ENCODE results near the gene RASD2.

The RASD2 gene

DNA sequence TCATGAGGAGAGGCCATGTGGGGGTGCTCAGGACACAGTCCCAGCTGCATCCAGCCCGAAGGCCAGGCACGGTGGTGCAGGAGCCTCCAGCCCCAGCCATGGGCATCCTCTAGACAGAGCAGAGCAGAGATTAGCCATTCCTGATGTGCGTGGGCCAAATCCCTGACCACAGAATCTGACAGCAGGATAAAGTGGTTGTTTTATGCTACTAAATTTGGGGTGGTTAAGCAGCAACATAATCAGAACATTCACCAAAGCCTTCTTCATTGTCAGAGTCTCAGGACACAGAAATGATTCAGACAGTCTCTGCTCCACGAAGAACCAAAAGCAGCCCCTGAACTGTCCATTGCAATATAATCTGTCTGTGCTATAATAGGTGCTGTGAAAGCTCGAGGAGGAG is 19.7 kb downstream of the RASD2 start:
- no peak for DNase-seq (ENCODE audit: low read depth)

- DNase-seq (ENCODE audit: low read depth) = no peak
Observed at GRCh38 chr22:35560824-35561223, 20.2 kb downstream of the RASD2 start.

- DNase-seq (ENCODE audit: low read depth) = no peak
Observed at GRCh38 chr22:35561796-35562526, 21.3 kb downstream of the RASD2 start.

- DNase-seq (ENCODE audit: low read depth) = no peak
Observed at GRCh38 chr22:35563211-35563610, 22.6 kb downstream of the RASD2 start.

DNA sequence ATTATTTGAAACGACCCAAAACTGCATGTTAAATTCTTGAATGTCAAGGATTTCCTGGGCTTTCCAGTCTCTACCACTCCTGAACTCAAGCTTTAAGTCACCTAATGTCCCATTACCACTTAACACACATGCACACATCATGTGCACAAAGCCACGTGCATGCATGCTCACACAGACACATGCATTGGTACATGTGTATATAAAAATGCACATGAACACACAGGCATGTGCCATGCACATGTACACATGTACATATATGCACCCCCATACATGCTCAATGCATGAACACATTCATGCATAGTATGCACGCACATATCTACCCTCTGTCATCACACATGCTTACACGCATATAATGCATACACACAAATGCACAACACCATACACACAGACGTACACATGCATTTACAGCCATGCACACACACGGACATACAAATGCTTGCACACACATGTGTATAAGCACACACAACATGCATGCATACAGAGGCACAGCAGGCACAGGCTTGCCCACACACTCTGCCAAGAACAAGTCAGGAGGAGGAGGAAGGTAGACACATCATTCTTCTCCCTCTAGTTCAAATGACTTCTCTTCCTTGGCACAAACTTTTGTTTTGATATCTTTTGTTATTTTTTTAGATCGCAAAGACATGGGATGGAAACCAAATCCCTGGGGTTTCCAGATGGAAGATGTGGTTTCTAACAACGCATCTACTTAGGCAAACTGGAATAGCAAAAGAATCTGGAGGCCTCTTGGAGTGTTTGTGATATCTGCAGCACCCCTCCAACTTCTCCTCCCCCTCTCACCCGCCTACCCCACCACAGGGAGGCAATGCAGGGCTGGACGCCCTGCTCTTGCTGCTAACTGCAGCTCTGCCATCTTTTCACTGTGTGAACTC is 24.6 kb downstream of the RASD2 start:
- peak; percentile 50 for DNase-seq (ENCODE audit: low read depth)

DNA sequence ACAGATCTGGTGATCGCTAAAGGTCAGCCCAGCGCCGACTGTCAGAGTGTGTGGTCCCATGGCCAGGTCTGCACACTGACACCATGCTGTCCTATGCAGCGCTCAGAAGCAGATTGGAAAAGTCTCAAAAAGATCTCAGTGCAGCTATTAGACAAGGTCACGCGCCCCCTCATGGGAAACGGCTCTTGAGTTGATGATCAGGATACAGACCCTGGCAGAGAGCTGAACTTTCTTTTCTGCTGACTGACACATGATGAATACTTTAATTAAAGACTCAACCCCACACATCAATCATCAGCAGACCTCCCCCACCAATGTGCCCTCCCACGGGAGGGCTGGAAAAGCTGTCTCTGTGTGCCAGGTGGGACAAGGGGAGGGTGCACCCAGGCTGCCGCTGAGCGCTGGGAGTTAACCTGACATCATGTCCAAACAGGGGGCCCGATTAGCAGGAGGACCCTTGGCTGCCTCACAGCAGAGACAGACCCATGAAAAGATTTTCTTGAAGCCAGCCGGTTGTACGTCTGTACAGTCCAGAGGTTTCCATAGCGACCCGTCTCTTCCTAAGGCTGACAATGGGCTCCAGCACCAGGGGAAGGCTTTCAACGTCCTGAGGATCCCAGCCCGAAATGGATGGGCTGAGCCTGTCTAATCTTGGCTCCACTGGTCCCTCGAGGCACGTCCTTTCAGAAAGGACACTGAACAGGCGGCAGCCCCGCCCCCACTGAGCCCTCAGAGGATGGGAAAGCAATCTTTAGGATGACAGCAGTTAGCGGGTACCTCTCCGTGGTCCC is 26.9 kb downstream of the RASD2 start:
- no peak for DNase-seq (ENCODE audit: low read depth)

DNA sequence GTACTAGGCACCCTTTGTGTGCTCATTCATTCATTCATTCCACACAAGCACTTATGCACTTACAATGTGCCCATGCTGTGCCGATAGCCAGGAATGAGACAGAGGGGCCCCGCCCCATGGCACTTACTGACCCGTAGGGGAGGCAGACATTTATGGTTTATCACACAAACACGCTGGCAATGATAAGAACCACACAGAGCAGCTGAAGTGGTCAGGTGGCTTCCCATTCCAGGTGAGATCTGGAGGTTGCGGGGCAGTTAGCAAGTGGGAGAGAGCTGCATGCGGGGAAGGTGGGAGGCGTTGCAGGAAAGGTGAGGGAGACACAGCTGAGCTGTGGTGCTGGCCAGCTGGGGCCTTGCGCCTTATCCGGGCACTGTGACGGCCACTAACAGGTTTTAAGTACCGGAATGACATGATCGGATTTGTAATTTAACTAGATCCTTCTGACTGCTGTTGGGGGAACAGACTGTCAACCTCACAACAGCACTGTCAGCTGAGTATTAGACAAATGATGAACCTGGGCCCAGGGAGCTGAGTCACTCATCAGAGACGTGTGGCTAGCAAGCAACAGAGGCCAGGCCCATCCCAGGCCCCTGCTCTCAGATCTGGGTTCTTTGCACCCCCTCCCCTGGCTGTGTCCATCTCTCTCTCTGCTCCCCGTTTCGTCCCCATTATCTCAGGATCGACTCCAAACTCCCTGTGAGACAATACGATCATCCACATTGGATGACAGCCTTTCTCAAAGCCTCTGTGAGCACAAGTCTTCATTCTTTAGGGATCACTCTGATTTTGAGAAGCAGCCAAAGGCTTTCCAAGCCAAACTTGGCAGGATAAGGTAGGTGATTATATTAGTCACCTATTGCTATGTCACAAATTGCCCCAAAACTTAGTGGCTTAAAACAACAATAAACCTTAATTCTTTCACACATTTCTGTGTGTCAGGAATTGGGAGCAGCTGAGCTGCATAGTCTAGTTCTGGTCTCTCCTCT is 28.4 kb downstream of the RASD2 start:
- DNase-seq (ENCODE audit: low read depth) = no peak

- DNase-seq (ENCODE audit: low read depth) = no peak
Observed at GRCh38 chr22:35569916-35570315, 29.3 kb downstream of the RASD2 start.

- DNase-seq (ENCODE audit: low read depth) = no peak
Observed at GRCh38 chr22:35570686-35571194, 30.1 kb downstream of the RASD2 start.

GRCh38 chr22:35572556-35572955 is 31.9 kb downstream of the RASD2 start:
- no peak for DNase-seq (ENCODE audit: low read depth)

DNA sequence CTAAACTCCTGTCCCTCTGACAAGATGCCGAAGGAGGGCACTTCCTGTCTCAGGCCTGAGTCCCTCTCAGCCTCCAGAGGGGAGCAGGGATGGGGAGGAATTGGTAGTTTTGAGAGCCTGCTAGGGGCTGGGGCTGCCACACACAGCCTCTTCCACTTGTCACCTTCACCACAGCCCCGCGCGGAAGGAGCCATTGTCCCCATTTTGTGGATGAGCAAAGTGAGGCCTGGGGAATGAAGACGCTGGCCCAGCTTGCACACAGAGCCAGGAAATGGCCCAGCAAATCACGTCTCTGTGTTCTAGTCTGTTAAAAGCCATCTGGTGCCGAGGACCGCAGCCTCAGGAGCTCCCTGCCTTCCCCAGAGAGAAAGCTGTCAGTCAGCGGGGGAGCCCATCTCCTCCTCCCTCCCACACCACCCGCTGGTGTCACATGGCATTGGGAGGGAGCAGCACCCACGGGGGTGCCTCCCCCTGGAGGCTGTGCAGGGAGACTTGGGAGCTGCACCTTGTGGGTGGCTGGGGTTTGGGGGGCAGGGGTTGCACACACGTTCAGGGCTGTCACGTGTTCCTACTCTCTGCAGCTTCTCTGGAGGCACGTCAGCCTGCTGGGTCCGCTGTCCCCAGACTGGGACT is 34.6 kb downstream of the RASD2 start:
- no peak for DNase-seq (ENCODE audit: low read depth)

DNA sequence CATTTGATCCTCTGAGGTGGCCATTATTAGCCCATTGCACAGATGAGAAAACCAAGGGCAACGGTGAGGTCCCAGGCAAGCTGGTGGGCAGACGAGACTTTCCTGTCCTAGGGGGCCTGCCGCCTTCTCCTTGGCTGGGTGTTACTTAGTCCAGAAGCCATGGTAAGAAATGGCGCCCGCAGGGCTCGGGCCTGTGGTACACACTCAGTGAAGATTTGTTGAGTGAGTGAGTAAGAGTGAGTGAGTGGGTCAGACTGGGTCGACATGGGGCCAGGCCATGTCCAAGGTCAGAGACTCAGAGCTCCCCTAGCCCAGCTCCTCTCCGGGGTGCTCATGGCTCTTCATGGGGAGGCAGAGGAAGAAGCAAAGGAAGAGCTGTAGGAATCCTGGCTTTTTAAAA is 36.0 kb downstream of the RASD2 start:
- DNase-seq (ENCODE audit: low read depth) = no peak

DNA sequence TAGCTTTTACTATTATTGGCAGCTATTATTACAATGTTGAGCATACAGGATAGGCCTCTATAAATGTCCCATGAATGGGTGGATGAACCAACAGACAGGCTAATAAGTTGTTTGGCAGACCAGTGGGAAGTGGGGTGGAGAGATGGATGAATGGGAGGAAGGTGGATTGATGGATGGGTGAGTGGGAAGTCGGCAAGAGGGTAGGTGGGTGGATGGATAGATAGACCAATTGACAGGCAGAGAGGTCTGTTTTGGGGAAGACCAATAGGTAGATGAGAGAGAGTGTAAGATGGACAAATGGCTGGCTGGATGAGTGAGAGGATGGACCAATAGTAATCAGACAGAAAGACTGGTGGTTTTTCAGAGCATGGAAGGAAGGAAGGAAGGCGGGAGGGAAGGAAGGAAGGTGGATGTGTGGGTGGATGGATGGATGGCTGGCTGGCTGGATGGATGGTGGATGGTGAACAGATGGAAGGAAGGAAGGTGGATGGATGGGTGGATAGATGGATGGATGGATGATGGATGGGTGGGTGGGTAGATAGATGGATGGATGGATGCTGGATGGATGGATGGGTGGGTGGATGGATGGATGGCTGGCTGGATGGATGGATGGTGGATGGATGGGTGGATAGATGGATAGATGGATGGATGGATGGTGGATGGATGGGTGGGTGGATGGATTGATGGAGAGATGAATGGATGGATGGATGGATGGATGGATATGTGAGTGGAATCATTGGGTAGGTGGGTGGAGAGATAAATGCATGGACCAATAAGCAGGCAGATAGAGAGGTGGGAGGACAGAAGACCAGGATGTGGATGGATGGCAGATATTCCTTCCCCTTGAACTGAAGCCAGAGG is 37.4 kb downstream of the RASD2 start:
- no peak for DNase-seq (ENCODE audit: low read depth)

DNA sequence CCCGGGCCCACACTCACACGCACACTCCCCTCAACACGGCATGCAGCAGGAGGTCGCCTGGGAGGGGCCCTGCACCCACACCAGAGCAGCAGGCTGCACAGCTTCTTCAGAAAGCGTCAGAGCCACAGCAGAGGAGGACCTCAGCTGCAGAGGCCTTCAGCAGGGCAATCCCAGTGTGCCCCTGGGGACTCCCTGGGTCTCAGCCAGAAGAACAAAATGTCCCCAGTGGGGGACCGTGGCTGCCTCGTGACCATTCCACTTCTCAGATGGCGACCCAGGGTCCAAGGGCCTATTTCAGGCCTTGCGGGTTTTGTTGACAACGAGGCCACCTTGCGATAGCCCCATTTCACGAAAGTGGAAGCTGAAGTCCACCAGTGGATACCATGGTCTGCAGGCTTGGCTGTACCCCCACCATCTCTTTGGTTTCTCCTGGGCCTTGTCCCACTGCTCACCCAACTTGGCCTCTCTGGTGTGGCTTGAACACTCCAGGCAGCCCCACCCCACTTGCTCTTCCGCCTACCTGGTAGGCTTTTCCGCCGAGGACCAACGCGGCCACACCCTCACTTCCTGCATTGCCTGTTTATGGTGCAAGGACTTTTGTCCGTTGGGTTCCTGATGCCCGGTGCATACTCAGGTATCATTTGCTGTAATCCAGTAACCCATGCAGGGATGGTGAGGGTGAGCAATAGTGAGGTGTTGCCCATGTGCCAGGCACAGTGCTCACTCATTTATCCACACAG is 38.4 kb downstream of the RASD2 start:
- no peak for DNase-seq (ENCODE audit: low read depth)

GRCh38 chr22:35580351-35581022 is 39.9 kb downstream of the RASD2 start:
- no peak for DNase-seq (ENCODE audit: low read depth)

DNA sequence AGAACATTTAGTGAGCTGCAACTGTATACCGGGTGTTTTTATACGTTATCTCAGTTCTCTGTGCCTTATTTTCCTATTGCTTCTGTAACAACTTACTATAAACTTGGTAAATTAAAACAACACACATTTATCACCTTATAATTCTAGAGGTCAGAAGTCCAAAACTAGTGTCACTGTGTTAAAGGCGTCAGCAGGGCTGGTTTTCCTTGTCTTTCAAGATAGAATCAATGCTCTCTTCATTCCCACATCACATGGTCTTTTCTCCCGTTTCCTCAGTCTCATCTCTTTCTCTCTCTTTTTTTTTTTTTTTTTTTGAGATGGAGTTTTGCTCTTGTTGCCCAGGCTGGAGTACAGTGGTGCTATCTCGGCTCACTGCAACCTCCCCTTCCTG is 40.4 kb downstream of the RASD2 start:
- no peak for DNase-seq (ENCODE audit: low read depth)

- no peak for DNase-seq (ENCODE audit: low read depth)
Observed at GRCh38 chr22:35582218-35582860, 41.7 kb downstream of the RASD2 start.

Data from fibroblast of gingiva (primary cell).